Measurements from ENCODE around the gene CTNNA3.

The CTNNA3 gene

GRCh38 chr10:67011981-67012380 is 684.0 kb downstream of the CTNNA3 start:
- no peak for DNase-seq (ENCODE audit: low spot score)

DNA sequence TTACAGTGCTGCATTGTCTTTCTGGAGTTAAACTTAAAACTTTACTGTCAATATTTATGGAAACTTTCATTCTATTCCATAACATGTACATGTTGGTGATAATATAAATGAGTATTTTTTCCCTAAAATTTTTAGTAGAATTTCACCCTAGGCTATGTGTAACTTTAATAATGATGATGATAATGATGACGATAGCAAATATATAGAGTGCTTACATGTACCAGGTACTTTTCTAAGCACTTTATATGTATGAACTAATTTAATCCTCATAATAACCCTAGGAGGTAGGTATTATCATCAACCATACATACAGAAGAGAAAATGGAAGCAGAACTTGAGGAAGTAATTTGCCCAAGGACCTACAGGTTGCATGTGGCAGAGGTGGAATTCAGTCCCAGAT is 684.5 kb downstream of the CTNNA3 start:
- DNase-seq (ENCODE audit: low spot score) = no peak

DNA sequence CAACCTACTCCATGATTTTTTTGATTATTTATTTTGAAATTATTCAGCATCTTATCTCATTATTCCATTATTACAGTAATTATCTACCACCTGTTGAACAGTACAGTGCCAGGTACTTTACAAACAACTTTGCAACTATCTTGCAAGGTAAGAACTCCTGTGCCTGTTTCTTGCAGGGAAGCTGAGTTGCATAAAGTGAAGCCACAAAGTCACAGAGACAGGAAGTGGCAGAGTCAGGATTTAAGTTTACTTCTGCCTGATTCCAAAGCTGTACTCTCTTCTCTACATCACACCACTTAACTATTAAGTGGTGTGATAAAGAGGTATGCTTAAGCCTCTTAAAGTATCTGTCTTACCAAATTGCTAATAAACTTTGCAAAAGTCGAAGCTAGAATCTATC is 690.0 kb downstream of the CTNNA3 start:
- no peak for DNase-seq (ENCODE audit: low spot score)

- no peak for DNase-seq (ENCODE audit: low spot score)
These were observed 691.3 kb downstream of the CTNNA3 start for GRCh38 chr10:67004690-67005089.

DNA sequence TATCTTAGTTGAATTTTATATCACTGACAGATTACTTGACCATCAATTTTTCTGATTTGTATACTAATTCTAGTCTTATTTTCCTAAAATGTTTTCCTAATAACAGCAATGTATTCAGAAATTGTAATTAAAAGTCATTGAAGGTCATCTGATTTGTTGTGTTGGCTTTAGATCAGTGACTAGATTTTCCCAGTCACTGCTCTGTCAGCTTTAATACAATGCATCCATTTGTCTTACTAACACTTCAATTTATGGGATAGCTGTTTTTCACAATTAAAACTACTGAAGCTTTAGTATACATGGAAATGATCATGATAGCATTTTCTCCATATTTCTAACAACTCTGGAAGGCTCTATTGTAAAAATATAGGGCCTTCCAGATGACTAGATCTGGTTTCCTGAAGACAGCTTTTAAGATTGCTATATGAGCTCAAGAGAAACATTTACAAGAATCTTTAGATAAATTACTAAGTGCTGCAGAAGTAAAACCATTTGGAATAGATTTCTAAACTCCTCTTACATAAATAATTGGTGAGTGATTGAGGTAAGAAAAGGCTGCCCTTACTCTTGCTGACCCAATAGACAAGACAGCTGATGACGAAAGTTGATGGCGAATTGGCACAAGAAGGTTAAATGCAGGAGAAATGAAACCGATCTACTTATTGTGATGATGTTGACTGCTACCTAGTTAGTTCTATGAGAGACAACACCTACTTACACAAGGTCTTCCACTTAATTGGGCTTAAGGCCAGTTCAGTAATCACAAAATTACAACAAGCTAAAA is 696.0 kb downstream of the CTNNA3 start:
- no peak for DNase-seq (ENCODE audit: low spot score)

DNA sequence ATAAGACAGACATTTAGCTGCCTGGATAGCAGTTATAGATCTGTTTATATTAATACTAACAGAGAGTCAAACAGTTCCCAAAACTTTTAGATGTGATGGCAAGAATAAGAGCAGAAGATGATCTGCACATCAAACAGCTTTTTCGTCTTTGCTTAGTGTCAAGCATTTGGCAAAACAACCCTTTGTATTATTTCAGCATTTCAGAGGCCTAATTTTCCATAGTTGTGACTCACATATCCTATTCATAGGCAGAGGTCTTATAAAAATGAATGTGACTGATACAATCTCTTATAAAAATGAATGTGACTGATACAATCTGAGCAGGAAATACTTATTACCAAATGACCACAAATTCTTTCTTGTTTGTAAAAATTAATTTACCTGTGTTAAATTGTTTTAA is 699.0 kb downstream of the CTNNA3 start:
- DNase-seq (ENCODE audit: low spot score) = no peak

GRCh38 chr10:66990143-66990830 is 705.7 kb downstream of the CTNNA3 start:
- no peak for DNase-seq (ENCODE audit: low spot score)

DNA sequence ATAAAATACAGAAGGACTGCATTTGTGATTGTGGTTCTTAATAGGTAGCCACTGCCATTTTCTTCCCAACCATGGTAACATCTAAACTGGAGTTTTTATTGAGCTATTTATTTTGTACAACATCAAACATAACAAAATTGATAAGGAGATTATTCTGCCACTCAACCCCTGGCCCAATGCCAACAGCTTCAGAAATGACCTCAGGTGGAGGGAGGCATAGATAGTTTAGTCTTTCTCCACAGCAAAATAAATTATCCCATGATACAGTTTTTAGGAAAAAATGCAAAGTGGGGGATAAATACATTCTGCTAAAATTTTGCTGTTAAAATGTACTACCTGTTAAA is 712.5 kb downstream of the CTNNA3 start:
- DNase-seq (ENCODE audit: low spot score) = peak; percentile 18

DNA sequence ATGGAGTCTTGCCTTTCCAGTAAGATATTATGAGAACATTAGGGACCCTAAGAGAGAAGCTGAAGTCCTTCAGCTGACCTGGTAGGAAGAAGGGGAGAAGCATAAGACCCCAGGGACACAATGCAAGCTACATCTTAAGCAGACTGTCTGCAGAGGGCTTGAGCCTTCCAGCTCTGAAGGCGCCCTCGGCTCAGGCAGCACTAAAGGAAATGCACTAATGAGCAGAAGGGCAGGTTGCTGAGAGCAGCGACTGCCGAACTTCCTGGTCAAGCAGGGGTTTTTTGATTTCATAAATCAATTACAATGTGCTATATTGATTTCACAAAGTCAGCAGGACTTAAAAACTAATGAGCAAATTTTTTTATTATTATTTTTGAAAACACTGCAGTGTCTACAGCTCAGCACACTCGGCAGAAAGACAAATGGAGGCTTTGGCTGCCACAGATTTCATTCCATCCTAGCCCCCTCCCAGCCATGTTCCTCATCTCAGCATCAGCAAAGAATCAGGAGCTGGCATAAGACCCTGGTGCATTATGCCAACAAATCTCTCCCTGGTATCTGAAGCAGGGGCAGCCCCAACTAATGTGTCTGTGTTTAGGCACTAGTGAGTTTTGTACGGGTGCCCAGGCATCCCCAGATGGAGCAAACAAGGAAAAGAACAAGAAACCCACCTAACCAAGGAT is 713.1 kb downstream of the CTNNA3 start:
- DNase-seq (ENCODE audit: low spot score) = peak; percentile 71

- no peak for DNase-seq (ENCODE audit: low spot score)
These were observed 714.0 kb downstream of the CTNNA3 start for GRCh38 chr10:66982053-66982420.

- peak; percentile 49 for DNase-seq (ENCODE audit: low spot score)
These were observed 714.5 kb downstream of the CTNNA3 start for GRCh38 chr10:66981361-66982052.

- DNase-seq (ENCODE audit: low spot score) = peak; percentile 88
These were observed 715.7 kb downstream of the CTNNA3 start for GRCh38 chr10:66980246-66980815.

GRCh38 chr10:66964946-66965345 is 731.0 kb downstream of the CTNNA3 start:
- peak; percentile 85 for DNase-seq (ENCODE audit: low spot score)

DNA sequence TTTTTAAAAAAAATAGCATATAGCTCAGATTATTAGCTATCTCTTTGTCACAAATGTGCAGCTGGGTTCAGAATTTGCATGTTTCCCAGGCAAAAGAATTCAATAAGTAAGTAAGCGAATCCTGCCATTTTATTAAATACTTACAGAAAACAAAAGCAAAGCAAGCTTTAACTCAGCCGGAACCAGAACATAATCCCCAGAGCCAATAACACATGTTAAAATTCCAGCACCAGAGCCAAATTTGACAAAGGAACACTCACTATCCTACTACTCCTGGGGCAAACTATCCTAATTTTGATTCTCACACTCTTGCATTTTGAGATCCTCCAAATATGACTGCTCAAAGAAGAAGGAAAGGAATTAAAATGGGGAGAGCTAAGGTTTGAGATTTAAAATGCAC is 737.5 kb downstream of the CTNNA3 start:
- no peak for DNase-seq (ENCODE audit: low spot score)

DNA sequence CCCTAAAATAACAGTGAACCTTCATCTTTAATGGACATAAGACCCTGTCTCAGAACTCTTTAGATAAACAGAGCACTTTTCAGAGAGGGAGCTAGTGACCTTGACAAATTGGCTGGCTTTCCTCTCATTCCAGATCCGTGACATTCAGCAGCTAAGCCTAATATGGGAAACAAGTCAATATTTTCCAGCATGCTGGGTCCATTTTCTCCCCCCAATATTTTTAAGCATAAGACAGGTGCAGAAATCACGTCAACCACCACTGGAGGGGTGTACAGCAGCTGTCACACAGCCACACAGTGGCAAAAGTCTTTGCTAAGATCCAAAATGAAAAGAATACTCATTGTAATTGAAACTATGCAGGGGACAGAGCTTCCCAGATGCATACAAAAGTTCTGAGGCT is 744.1 kb downstream of the CTNNA3 start:
- DNase-seq (ENCODE audit: low spot score) = no peak

DNA sequence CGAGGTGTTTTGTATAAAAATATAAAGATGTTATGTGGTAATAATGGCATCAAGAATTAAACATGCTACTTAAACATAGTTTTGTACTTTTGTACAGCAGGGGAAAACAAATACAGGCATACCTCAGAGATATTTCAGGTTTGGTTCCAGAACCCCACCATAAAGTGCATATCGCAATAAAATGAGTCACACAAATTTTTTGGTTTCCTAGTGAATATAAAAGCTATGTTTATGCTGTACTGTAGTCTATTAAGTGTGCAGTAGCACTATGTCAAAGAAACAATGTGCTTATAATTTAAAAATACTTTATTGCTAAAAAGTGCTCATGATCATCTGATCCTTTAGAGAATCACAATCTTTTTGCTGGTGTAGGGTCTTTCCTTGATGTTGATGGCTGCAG is 752.4 kb downstream of the CTNNA3 start:
- DNase-seq (ENCODE audit: low spot score) = no peak

DNA sequence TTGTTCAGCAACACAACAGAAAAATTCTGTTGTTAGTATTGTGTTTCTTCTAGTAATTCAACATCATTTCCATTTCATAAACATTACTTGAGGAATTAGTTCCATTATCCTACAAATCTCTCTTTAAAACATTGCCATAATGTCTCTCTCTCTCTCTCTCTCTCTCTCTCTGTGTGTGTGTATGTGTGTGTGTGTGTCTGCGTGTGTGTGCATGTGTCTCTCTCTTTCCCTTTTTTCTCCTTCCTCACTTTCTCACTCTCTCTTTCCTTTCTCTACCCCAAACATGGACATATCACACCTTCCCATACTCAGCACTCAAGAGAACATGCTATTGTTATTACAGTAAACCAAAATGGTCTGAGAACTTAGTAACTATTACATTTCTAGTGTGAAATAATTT is 753.6 kb downstream of the CTNNA3 start:
- DNase-seq (ENCODE audit: low spot score) = no peak

GRCh38 chr10:66941491-66941890 is 754.5 kb downstream of the CTNNA3 start:
- peak; percentile 35 for DNase-seq (ENCODE audit: low spot score)

GRCh38 chr10:66940965-66941364 is 755.0 kb downstream of the CTNNA3 start:
- no peak for DNase-seq (ENCODE audit: low spot score)

DNA sequence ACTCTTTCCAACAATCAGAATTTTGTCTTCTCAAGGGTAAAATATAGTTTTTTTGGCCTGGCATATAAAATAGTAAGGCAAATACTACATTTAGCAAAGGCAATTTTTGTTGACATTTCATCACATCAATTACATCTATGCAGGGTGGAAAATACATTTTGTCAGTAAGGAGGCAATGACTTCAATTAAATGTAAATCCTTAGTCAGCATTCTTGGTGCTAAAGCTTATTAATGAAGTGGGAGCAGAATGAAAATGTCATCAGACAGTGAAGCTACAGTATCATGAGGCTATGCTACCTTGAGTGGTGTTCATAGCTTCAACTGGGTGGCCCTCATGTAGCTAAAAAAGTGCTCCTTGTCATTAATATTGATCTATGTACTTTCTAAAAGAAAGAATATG is 761.3 kb downstream of the CTNNA3 start:
- no peak for DNase-seq (ENCODE audit: low spot score)

- peak; percentile 47 for DNase-seq (ENCODE audit: low spot score)
These were observed 764.0 kb downstream of the CTNNA3 start for GRCh38 chr10:66931949-66932343.

GRCh38 chr10:66931340-66931948 is 764.6 kb downstream of the CTNNA3 start:
- DNase-seq (ENCODE audit: low spot score) = peak; percentile 91

Measured in cerebellar cortex (tissue), 1 donor.